K562 treated with DMSO at 1 percent for 12 hours (cell line): ENCODE results near the gene ALX1. TPM values are rescaled to one million over a fixed set of nuclear protein-coding genes. Genes with fewer than 3 reads are reported as not detected.

Experiments
- total RNA-seq: library from RNA; unstranded; fragments of 300-600 nt; gene quantifications from 2 replicates; pipeline ENCODE4 v1.2.3, GENCODE V29; 2022; ENCODE audit not compliant: insufficient read depth

ALX1 gene
- not detected in 2 replicates for total RNA-seq

GRCh38 chr12:85280165-85280983 lies at the start of gene ALX1:
Gene ALX1, plus strand, starts transcription at chr12:85280220. Its CDS starts 42 bp downstream, at chr12:85280262.

Other genes starting within 250 kb of the ALX1 start
- not detected in 2 replicates for gene TSPAN19, start 243.9 kb upstream of the ALX1 start, total RNA-seq
- gene LRRIQ1, start 243.9 kb upstream of the ALX1 start, total RNA-seq = not detected in 2 replicates